ENCODE results near the gene RPL29.
A peak's percentile ranks its signal among the peaks of the same experiment; 100 is the strongest.

The RPL29 gene

DNA sequence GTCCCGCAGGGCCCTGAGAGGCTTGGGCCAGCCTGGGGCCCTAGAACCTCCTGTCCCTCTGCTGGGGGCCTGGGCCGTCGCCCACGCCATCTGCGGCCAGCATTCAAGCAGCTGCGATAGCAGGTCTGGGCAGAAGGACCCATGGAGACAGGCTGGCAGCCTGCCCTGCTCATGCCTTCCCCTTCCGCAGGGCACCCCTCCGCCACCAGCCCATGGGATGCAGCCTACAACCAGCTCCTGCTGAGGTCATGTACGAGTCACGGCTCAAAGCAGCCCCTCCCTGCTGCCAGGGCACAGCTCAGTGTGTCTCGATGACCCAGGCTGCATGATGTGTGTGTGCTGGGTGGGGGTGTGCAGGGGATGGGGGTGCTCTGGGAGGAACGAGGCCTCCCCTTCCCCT lies 32.9 kb upstream of the RPL29 start:
- 0 out of 3 replicates have a peak, but pooled peaks have one; percentile 40 for ATAC-seq (ENCODE audit: low read depth)
- Histone ChIP-seq H3K36me3 (ENCODE audit: low read depth) (no peaks in the 10 kb centered on the region), H3K4me3 (ENCODE audit: severe bottlenecking) (no peak overlapping the region), H3K27me3 (ENCODE audit: insufficient read depth, poor library complexity, severe bottlenecking) (no peaks in the 10 kb centered on the region), H3K4me1 (ENCODE audit: insufficient read depth, poor library complexity, severe bottlenecking) (no peaks in the 10 kb centered on the region), H3K9me3 (ENCODE audit: severe bottlenecking) (no peaks in the 10 kb centered on the region), H3K27ac (ENCODE audit: poor library complexity, severe bottlenecking) (no peak overlapping the region)
- no peak for DNase-seq (ENCODE audit: low spot score)
- TF ChIP-seq, protein P1, sequence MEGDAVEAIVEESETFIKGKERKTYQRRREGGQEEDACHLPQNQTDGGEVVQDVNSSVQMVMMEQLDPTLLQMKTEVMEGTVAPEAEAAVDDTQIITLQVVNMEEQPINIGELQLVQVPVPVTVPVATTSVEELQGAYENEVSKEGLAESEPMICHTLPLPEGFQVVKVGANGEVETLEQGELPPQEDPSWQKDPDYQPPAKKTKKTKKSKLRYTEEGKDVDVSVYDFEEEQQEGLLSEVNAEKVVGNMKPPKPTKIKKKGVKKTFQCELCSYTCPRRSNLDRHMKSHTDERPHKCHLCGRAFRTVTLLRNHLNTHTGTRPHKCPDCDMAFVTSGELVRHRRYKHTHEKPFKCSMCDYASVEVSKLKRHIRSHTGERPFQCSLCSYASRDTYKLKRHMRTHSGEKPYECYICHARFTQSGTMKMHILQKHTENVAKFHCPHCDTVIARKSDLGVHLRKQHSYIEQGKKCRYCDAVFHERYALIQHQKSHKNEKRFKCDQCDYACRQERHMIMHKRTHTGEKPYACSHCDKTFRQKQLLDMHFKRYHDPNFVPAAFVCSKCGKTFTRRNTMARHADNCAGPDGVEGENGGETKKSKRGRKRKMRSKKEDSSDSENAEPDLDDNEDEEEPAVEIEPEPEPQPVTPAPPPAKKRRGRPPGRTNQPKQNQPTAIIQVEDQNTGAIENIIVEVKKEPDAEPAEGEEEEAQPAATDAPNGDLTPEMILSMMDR (IDR thresholded peaks at IDR 0.05; ENCODE audit: poor library complexity, severe bottlenecking) = no peak

DNA sequence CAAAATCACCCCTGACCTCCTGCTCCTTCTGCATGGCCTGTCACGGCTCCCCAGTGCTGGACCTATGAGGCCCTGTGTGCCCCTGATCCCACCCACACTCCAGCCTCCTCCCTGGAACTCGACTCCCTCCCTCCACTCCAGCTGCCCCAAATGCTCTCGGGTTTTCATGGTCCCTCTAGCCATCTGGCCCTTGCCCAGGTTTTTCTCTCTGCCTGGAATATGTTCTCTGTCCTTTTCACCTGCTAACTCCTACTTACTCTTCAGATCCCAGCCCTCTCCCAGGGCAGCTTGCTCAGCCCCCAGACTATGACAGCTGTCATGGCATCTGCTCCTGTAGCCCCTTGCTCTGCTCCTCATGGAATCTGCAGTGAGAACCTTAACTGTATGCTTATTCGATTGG lies 30.3 kb upstream of the RPL29 start:
- Histone ChIP-seq H3K27ac (ENCODE audit: poor library complexity, severe bottlenecking) (no peak overlapping the region), H3K36me3 (ENCODE audit: low read depth) (no peaks in the 10 kb centered on the region), H3K4me3 (ENCODE audit: severe bottlenecking) (no peak overlapping the region), H3K9me3 (ENCODE audit: severe bottlenecking) (no peaks in the 10 kb centered on the region), H3K4me1 (ENCODE audit: insufficient read depth, poor library complexity, severe bottlenecking) (no peaks in the 10 kb centered on the region), H3K27me3 (ENCODE audit: insufficient read depth, poor library complexity, severe bottlenecking) (no peaks in the 10 kb centered on the region)
- ATAC-seq (ENCODE audit: low read depth) = no peak
- no peak for DNase-seq (ENCODE audit: low spot score)
- TF ChIP-seq, protein P1 (IDR thresholded peaks at IDR 0.05; ENCODE audit: poor library complexity, severe bottlenecking) = no peak

DNA sequence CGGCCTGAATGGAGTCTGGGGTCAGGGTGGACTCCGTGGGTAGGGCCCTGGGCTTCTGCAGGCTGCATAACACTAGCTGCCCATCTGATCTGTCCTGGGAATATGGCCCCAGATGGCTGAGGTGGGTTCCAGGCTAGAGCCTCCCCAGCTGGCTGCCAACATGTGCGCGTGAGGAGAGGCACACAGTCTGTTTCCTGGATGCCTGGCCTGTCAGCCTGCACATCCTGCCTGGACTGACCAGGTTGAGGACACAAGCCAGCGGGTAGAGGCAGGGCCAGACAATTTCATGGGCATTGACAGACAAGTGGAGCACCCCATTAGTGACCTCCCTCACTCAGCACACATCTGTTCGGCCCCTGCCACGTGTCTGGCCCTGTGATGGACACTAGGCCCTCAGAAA lies 29.8 kb upstream of the RPL29 start:
- H3K4me3 ChIP-seq (ENCODE audit: severe bottlenecking) = no peak overlapping the region
- H3K36me3 ChIP-seq (ENCODE audit: low read depth) = no peaks in the 10 kb centered on the region
- no peaks in the 10 kb centered on the region for H3K4me1 ChIP-seq (ENCODE audit: insufficient read depth, poor library complexity, severe bottlenecking)
- TF ChIP-seq, protein P1 (IDR thresholded peaks at IDR 0.05; ENCODE audit: poor library complexity, severe bottlenecking) = no peak
- no peaks in the 10 kb centered on the region for H3K27me3 ChIP-seq (ENCODE audit: insufficient read depth, poor library complexity, severe bottlenecking)
- DNase-seq (ENCODE audit: low spot score) (no peak), ATAC-seq (ENCODE audit: low read depth) (no peak)
- H3K27ac ChIP-seq (ENCODE audit: poor library complexity, severe bottlenecking) = no peak overlapping the region
- H3K9me3 ChIP-seq (ENCODE audit: severe bottlenecking) = no peaks in the 10 kb centered on the region

DNA sequence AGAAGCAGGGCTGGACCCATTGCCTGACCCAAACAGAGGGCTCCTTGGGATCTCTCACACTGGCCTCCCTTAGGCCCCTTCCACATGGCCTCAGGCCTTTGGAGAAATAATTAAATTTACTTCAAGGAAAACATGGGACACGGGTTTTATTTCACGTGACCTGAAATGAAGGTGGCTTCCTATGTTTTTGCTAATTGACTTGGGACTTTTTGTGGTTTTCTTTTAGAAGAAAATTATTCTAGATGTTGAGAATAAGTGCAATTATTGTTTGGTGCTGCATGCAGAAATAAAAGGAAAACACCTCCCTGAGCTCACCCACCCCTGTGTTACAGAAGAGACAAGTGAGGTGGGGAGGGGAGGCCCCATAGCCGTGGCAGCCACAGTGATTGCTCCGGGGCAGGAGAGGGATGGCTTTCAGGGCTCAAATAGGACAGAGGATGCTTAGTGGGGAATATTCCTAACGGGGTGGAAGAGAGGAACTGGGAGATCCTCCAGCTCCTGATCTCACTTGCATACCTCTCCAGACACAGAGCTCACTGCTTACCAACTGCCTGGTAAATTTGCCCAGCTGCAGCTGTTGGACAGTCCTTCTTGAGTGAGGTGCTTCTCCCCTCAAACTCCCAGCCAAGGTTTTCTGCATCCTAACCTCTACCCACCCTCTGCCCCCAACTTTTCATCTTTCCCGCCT lies 29.2 kb upstream of the RPL29 start:
- Histone ChIP-seq H3K36me3 (ENCODE audit: low read depth) (no peaks in the 10 kb centered on the region), H3K4me3 (ENCODE audit: severe bottlenecking) (no peak overlapping the region), H3K27ac (ENCODE audit: poor library complexity, severe bottlenecking) (no peak overlapping the region), H3K4me1 (ENCODE audit: insufficient read depth, poor library complexity, severe bottlenecking) (no peaks in the 10 kb centered on the region), H3K9me3 (ENCODE audit: severe bottlenecking) (no peaks in the 10 kb centered on the region), H3K27me3 (ENCODE audit: insufficient read depth, poor library complexity, severe bottlenecking) (no peaks in the 10 kb centered on the region)
- ATAC-seq (ENCODE audit: low read depth) (no peak), DNase-seq (ENCODE audit: low spot score) (no peak)
- TF ChIP-seq, protein P1 (IDR thresholded peaks at IDR 0.05; ENCODE audit: poor library complexity, severe bottlenecking) = no peak
